ENCODE measurements around the gene FKBP5.
"Not testable (repeated sequence)": the region's sequence is repeated elsewhere in the genome, so short reads cannot be mapped to it uniquely, and the experiment has no call there.

FKBP5 gene

DNA sequence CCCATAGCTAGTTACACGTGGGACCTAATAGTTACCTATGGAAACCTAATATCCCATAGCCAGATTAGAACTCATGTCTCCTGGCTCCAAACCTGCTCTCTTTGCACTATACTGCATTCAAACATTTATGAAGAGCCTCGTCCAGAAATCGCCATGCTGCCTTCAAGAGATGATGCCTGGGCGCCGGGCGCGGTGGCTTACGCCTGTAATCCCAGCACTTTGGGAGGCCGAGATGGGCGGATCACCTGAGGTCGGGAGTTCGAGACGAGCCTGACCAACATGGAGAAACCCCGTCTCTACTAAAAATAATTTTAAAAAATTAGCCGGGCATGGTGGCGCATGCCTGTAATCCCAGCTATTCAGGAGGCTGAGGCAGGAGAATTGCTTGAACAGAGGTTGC is 1.3 kb upstream of the FKBP5 start:
- not testable (repeated sequence) for DNase-seq (ENCODE audit: low spot score)

- DNase-seq (ENCODE audit: low spot score): no peak
Measured at GRCh38 chr6:35687658-35688604, 784 bp downstream of the FKBP5 start.

- no peak for DNase-seq (ENCODE audit: low spot score)
Measured at GRCh38 chr6:35686873-35687555, 1.7 kb downstream of the FKBP5 start.

GRCh38 chr6:35686436-35686835 is 2.3 kb downstream of the FKBP5 start:
- DNase-seq (ENCODE audit: low spot score): no peak

DNA sequence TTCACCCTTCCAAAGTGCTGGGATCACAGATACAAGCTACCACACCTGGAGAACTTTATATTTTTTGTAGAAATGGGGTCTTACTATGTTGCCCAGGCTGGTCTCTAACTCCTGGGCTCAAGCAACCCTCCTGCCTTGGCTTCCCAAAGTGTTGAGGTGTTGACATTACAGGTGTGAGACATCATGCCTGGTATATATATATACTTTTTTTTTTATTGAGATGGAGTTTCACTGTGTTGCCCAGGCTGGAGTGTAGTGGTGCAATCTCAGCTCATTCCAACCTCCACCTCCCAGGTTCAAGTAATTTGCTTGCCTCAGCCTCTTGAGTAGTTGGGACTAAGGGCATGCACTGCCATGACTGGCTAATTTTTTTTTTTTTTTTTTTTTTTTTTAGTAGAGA is 5.4 kb downstream of the FKBP5 start:
- no peak for DNase-seq (ENCODE audit: low spot score)

GRCh38 chr6:35681298-35681697 is 7.4 kb downstream of the FKBP5 start:
- DNase-seq (ENCODE audit: low spot score): no peak

DNA sequence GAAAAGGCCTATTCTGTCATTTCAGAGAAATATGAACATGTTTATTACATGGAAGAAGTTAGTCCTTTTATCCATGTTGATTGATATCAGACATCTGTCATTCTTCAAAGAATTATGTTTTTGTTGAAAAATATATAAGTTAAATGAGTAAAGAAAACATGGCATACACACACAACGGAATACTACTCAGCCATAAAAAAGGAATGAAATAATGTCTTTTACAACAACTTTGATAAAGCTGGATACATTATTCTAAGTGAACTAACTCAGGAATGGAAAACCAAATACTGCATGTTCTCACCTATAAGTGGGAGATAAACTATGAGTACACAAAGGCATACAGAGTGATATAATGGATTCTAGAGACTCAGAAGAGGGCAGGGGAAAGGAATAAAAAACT is 9.3 kb downstream of the FKBP5 start:
- DNase-seq (ENCODE audit: low spot score): no peak

GRCh38 chr6:35678814-35679213 is 9.9 kb downstream of the FKBP5 start:
- DNase-seq (ENCODE audit: low spot score): no peak

DNA sequence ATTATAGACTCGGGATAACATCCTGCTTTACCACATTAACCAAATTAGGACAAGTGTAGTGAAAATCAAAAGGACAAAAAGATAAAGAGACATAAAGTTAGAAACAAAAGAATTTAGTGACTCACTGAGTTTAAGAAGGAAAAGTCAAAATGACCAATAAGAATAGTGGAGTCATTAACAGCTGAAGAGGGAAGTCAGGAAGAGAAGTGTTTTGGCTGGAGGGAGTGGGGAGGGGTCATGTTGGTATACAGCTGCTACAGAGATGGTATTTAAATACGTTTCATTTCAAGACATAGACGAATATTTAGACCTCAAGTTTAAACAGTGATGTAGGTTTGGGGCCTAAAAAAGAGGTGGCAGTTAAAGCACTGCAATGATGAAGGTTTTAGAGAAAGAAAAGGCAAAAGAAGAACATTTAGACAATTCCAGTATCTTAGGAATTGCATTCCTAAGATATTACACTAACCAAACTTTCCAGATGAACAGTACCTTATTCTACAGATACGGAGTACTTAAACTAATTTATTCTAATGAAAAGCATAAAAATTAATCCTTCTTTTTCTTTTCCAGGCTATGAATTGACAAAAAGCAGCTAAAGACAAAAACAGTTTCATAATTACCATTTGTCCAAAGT is 10.6 kb downstream of the FKBP5 start:
- no peak for DNase-seq (ENCODE audit: low spot score)

DNA sequence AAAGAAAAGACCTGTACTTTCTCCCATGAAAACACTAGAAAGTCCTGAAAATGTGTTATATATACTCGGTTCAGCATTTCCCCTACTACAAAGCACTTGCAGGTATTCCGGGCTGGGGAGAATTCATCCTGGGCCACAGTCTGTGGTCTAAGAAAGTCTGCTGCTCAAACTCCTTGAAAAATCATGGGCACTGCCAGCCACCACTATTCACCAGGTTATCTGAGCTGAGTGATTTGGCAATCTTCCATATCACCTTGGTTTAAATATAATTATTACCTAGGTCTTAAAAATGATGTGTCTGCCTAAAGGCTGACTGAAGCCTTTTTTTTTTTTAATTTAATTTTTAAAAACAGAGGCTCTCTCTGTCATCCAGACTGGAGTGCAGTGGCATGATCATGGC is 11.3 kb downstream of the FKBP5 start:
- DNase-seq (ENCODE audit: low spot score): no peak

DNA sequence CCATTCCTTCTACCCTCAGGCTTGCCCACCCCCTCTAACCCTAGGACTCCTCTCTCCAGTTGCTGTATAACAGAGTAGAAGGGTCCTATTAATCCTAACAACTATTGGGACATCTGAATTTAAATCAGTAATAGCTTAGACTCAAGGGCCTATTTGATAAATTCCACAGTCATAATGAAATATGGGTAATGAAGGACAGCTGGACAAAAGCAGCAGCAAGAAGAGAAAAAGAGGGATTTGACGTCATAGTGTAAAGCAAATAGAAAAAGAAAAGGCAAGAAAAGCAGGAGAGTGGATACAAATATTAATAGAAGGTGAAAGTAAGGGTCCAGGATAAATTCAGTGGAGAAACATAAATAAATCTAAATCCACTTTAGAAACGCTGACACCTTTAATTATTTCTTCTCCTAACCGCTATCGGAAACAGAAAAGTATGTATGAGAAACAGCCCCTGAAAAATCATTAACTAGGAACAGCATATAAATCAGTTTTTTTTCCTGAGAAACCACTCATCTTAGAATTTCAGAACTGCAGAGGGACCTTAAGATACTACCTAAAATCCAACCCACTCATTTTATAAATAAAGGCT is 12.8 kb downstream of the FKBP5 start:
- DNase-seq (ENCODE audit: low spot score): no peak

GRCh38 chr6:35674594-35674993 is 14.1 kb downstream of the FKBP5 start:
- no peak for DNase-seq (ENCODE audit: low spot score)

DNA sequence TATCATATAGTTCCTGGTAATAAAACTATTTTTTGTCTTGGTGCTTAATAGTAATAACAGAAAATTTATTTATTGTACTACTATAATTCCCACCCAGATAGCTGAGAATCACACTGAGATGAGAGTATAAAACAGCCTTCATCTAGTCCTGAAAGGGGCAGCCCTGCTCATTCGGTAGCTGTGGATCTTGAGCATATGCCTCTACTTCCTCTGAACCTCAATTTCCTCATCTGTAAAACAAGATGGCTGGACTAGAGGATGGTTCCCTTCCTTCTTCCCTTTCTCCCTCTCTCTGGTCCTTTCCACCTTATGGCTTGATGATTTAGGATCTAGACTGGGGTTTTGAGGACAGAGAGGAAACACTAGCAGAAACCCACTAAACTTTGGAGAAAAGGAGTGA is 15.0 kb downstream of the FKBP5 start:
- no peak for DNase-seq (ENCODE audit: low spot score)

- not testable (repeated sequence) for DNase-seq (ENCODE audit: low spot score)
Measured at GRCh38 chr6:35673284-35673666, 15.4 kb downstream of the FKBP5 start.

GRCh38 chr6:35670453-35670852 is 18.3 kb downstream of the FKBP5 start:
- DNase-seq (ENCODE audit: low spot score): not testable (repeated sequence)

DNA sequence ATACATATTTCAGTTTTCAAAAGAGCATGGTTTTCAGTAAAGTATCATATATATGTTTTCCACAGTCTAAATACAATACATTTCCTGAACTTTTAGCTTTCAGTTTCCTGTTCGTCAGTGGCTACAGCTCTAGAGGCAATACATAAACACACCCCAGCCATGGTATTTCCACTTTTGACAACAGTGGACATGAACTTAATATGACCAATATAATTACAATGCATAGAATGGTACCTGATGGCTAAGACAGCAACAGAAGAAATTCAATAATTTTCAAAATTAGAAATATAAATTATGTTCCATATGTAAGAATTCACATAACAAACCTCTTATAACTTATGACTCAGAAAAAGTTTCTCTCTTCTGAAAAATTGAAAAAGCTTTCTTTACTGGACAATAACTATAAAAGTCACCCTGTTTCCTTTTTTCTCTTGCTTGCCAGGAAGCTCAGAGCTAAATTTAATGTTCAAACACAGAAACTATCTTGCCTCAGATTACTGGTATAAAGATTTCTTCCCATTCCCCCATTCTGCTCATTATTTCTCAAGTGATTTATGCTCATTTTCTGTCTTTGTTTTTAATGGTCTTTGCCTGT is 19.2 kb downstream of the FKBP5 start:
- no peak for DNase-seq (ENCODE audit: low spot score)

- peak; percentile 9 for DNase-seq (ENCODE audit: low spot score)
Measured at GRCh38 chr6:35668744-35669450, 19.8 kb downstream of the FKBP5 start.

DNA sequence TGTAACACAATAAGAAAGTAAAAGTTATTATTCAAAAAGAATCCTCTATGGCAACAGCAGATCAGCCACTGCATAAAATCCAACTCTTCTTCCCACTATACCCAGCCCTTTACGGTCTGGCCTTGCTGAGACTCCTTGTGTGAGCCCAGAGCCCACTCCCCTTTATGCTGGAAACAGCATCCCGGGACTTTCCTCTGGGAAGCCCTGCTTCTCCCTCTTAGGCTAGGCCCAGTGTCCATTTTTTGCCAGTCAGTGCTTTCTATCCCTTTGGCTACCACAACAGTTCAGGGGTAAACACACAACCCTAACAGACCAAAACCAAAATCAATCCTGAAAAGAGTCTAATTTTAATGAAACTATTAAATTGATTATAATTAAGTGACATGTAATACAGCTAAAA is 20.6 kb downstream of the FKBP5 start:
- DNase-seq (ENCODE audit: low spot score): no peak

GRCh38 chr6:35665573-35665972 is 23.1 kb downstream of the FKBP5 start:
- no peak for DNase-seq (ENCODE audit: low spot score)

DNA sequence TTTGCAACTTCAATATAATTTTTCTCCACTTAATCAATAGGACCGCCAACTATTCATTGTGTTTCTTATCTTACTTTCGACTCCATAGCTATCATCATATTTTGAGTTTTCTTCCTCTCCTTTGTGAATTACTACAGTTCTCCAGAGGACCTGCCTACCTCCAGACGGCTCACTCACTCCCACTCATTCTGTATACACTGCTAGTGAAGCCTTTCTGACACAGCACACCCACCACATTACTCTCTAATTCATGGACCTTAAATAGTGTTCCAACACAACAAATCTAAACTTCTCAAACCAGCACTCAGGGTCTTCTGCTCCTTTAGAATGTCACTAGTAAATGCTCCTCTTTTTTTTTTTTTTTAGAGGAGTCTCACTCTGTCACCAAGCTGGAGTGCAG is 23.8 kb downstream of the FKBP5 start:
- no peak for DNase-seq (ENCODE audit: low spot score)

GRCh38 chr6:35663447-35664235 is 25.1 kb downstream of the FKBP5 start:
- peak; percentile 65 for DNase-seq (ENCODE audit: low spot score)
